ENCODE measurements around the gene ADAM12.

Gene ADAM12

DNA sequence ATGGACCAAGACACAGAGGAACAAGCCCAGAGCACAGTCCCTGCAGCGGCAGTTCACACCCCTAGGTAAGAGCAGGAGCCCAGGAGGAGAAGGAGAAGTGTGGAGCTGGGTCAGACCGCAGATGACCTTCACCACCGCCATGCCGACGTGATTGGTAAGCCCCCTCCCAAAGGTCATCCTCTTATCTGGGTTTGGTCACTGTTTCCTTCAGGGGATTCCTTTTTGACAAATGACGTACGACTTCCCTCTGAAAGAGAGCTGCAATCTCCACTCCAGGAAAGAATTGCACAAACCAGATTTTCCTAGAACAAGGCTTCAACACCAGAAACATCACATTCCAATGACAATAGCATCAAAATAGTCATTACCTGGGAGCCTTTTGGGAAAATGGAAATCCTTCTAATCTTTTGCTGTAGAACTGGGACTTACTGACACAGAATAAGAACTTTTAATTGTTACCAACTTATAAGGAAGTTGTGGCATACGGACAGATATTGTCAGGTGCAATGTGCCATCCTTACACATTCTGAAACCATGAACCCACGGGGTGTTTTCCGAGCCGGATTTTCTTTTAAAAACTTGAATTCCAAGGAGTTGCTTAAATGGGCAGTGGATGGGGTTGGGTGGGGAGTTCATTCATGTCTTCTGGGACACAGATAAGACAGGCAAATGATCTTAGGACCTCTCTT lies 20.8 kb upstream of the ADAM12 start:
- Histone ChIP-seq H4K20me1 (ENCODE audit: insufficient read depth, low read length) (no peaks in the 10 kb centered on the region), H3K4me3 (ENCODE audit: low read depth in 1 of 2, low read length in 2 of 2) (no peak overlapping the region), H3K9me3 (ENCODE audit: insufficient read depth, low read length, severe bottlenecking) (no peaks in the 10 kb centered on the region), H3K27ac (ENCODE audit: low read length) (no peak overlapping the region), H3K4me2 (ENCODE audit: insufficient read depth, low read length) (no peak overlapping the region), H3K4me1 (ENCODE audit: insufficient read depth, low read length) (no peaks in the 10 kb centered on the region), H3K36me3 (ENCODE audit: insufficient read depth, low read length) (no peaks in the 10 kb centered on the region), H2AFZ (ENCODE audit: low read depth, low read length) (no peak overlapping the region), H3K27me3 (ENCODE audit: insufficient read depth, low read length, poor library complexity) (peaks cover 5% of the 10 kb centered on the region), H3K79me2 (ENCODE audit: insufficient read depth, low read length) (no peaks in the 10 kb centered on the region), H3K9ac (ENCODE audit: low read depth, low read length) (no peak overlapping the region)
- no peak for DNase-seq
- ATAC-seq (ENCODE audit: insufficient read depth, low read depth), result no peak
- TF ChIP-seq EZH2 (IDR thresholded peaks at IDR 0.05; ENCODE audit: borderline replicate concordance, low read depth, low read length, severe bottlenecking), result no peak
- TF ChIP-seq, protein P1, sequence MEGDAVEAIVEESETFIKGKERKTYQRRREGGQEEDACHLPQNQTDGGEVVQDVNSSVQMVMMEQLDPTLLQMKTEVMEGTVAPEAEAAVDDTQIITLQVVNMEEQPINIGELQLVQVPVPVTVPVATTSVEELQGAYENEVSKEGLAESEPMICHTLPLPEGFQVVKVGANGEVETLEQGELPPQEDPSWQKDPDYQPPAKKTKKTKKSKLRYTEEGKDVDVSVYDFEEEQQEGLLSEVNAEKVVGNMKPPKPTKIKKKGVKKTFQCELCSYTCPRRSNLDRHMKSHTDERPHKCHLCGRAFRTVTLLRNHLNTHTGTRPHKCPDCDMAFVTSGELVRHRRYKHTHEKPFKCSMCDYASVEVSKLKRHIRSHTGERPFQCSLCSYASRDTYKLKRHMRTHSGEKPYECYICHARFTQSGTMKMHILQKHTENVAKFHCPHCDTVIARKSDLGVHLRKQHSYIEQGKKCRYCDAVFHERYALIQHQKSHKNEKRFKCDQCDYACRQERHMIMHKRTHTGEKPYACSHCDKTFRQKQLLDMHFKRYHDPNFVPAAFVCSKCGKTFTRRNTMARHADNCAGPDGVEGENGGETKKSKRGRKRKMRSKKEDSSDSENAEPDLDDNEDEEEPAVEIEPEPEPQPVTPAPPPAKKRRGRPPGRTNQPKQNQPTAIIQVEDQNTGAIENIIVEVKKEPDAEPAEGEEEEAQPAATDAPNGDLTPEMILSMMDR (IDR thresholded peaks at IDR 0.05; ENCODE audit: borderline replicate concordance, extremely low read depth, low read length, poor library complexity, severe bottlenecking), result no peak

- no peak overlapping the region for H3K4me3 ChIP-seq (ENCODE audit: low read depth in 1 of 2, low read length in 2 of 2)
- H4K20me1 ChIP-seq (ENCODE audit: insufficient read depth, low read length), result no peaks in the 10 kb centered on the region
- peaks cover 1% of the 10 kb centered on the region for H3K27me3 ChIP-seq (ENCODE audit: insufficient read depth, low read length, poor library complexity)
- no peaks in the 10 kb centered on the region for H3K9me3 ChIP-seq (ENCODE audit: insufficient read depth, low read length, severe bottlenecking)
- H2AFZ ChIP-seq (ENCODE audit: low read depth, low read length), result no peak overlapping the region
- no peak overlapping the region for H3K9ac ChIP-seq (ENCODE audit: low read depth, low read length)
- H3K4me1 ChIP-seq (ENCODE audit: insufficient read depth, low read length), result no peaks in the 10 kb centered on the region
- H3K79me2 ChIP-seq (ENCODE audit: insufficient read depth, low read length), result no peaks in the 10 kb centered on the region
- no peak for TF ChIP-seq EZH2 (IDR thresholded peaks at IDR 0.05; ENCODE audit: borderline replicate concordance, low read depth, low read length, severe bottlenecking)
- TF ChIP-seq, protein P1 (IDR thresholded peaks at IDR 0.05; ENCODE audit: borderline replicate concordance, extremely low read depth, low read length, poor library complexity, severe bottlenecking), result no peak
- no peak overlapping the region for H3K4me2 ChIP-seq (ENCODE audit: insufficient read depth, low read length)
- no peak overlapping the region for H3K27ac ChIP-seq (ENCODE audit: low read length)
- H3K36me3 ChIP-seq (ENCODE audit: insufficient read depth, low read length), result no peaks in the 10 kb centered on the region
- no peak for DNase-seq
- no peak for ATAC-seq (ENCODE audit: insufficient read depth, low read depth)
Measured at GRCh38 chr10:126407831-126408230, 19.6 kb upstream of the ADAM12 start.

GRCh38 chr10:126405239-126405775 lies 17.0 kb upstream of the ADAM12 start:
- Histone ChIP-seq H3K4me2 (ENCODE audit: insufficient read depth, low read length) (no peak overlapping the region), H3K36me3 (ENCODE audit: insufficient read depth, low read length) (no peaks in the 10 kb centered on the region), H3K9ac (ENCODE audit: low read depth, low read length) (no peak overlapping the region), H3K4me3 (ENCODE audit: low read depth in 1 of 2, low read length in 2 of 2) (no peak overlapping the region), H3K4me1 (ENCODE audit: insufficient read depth, low read length) (no peaks in the 10 kb centered on the region), H4K20me1 (ENCODE audit: insufficient read depth, low read length) (no peaks in the 10 kb centered on the region), H3K27ac (ENCODE audit: low read length) (no peak overlapping the region), H3K79me2 (ENCODE audit: insufficient read depth, low read length) (no peaks in the 10 kb centered on the region), H2AFZ (ENCODE audit: low read depth, low read length) (no peak overlapping the region), H3K27me3 (ENCODE audit: insufficient read depth, low read length, poor library complexity) (no peaks in the 10 kb centered on the region), H3K9me3 (ENCODE audit: insufficient read depth, low read length, severe bottlenecking) (no peaks in the 10 kb centered on the region)
- TF ChIP-seq, protein P1 (IDR thresholded peaks at IDR 0.05; ENCODE audit: borderline replicate concordance, extremely low read depth, low read length, poor library complexity, severe bottlenecking), result no peak
- no peak for TF ChIP-seq EZH2 (IDR thresholded peaks at IDR 0.05; ENCODE audit: borderline replicate concordance, low read depth, low read length, severe bottlenecking)
- ATAC-seq (ENCODE audit: insufficient read depth, low read depth), result no peak
- DNase-seq, result no peak
